Neural progenitor cell (in vitro differentiated cells): ENCODE measurements around the gene SEPTIN12. TPM values are rescaled to one million over a fixed set of nuclear protein-coding genes. Genes with fewer than 3 reads are reported as not detected.

Experiments used
- DNase-seq: peaks from one replicate; pipeline ENCODE4 v3.0.0-alpha.2; 2016; ENCODE audit warnings: low spot score
- H2AFZ ChIP-seq: fragments of 200-600 bp; sonication (generic); replicated peaks from 2 replicates; pipeline ENCODE4 v1.6.1; 2016; ENCODE audit warnings: antibody characterized with exemption
- H3F3A ChIP-seq: fragments of 200-600 bp; sonication (generic); 2 replicates; pipeline ENCODE4 v1.6.1; 2016; ENCODE audit warnings: antibody characterized with exemption, low read depth
- H3K27ac ChIP-seq: fragments of 200-600 bp; sonication (generic); 2 replicates; pipeline ENCODE4 v1.5.1; 2016; ENCODE audit warnings: mild to moderate bottlenecking
- H3K27me3 ChIP-seq: fragments of 200-600 bp; sonication (generic); 2 replicates; pipeline ENCODE4 v1.6.1; 2016; ENCODE audit warnings: mild to moderate bottlenecking, moderate library complexity
- H3K36me3 ChIP-seq: fragments of 200-600 bp; sonication (generic); 2 replicates; pipeline ENCODE4 v1.5.1; 2016
- H3K4me1 ChIP-seq: fragments of 200-600 bp; sonication (generic); 2 replicates; pipeline ENCODE4 v1.6.1; 2016; ENCODE audit warnings: mixed run types
- H3K4me2 ChIP-seq: fragments of 200-600 bp; sonication (generic); 2 replicates; pipeline ENCODE4 v1.6.1; 2016
- H3K4me3 ChIP-seq: fragments of 200-600 bp; sonication (generic); 2 replicates; pipeline ENCODE4 v1.5.1; 2016
- H3K79me2 ChIP-seq: fragments of 200-600 bp; sonication (generic); 2 replicates; pipeline ENCODE4 v1.6.1; 2016; ENCODE audit warnings: low read depth
- H3K9ac ChIP-seq: fragments of 200-600 bp; sonication (generic); 2 replicates; pipeline ENCODE4 v1.6.1; 2016
- H3K9me3 ChIP-seq: fragments of 200-600 bp; sonication (generic); 2 replicates; pipeline ENCODE4 v1.5.1; 2016; ENCODE audit warnings: low read depth
- H4K20me1 ChIP-seq: fragments of 200-600 bp; sonication (generic); 2 replicates; pipeline ENCODE4 v1.6.1; 2016; ENCODE audit warnings: low read depth
- H3K27ac Mint-ChIP-seq: 3 replicates; pipeline ENCODE4 v1.8.0; 2021; ENCODE audit warnings: mixed read lengths
- H3K27me3 Mint-ChIP-seq: 2 replicates; pipeline ENCODE4 v1.8.0; 2022; ENCODE audit warnings: low read depth, mild to moderate bottlenecking, inconsistent platforms, moderate library complexity, mixed read lengths; ENCODE audit not compliant: insufficient read depth
- H3K36me3 Mint-ChIP-seq: 3 replicates; pipeline ENCODE4 v1.8.0; 2021; ENCODE audit warnings: mixed read lengths
- H3K4me1 Mint-ChIP-seq: 3 replicates; pipeline ENCODE4 v1.8.0; 2021; ENCODE audit warnings: mixed read lengths
- H3K4me3 Mint-ChIP-seq: 3 replicates; pipeline ENCODE4 v1.8.0; 2021; ENCODE audit warnings: mild to moderate bottlenecking, moderate library complexity, mixed read lengths
- H3K9me3 Mint-ChIP-seq: 3 replicates; pipeline ENCODE4 v1.8.0; 2020; ENCODE audit warnings: mixed read lengths
- CTCF ChIP-seq: fragments of 200-600 bp; sonication (generic); IDR thresholded peaks from 2 replicates; pipeline ENCODE4 v1.5.1; 2017; ENCODE audit warnings: antibody characterized with exemption, mild to moderate bottlenecking
- EZH2 ChIP-seq: fragments of 200-600 bp; sonication (generic); IDR thresholded peaks from 2 replicates; pipeline ENCODE4 v1.6.1; 2017; ENCODE audit warnings: antibody characterized with exemption, mild to moderate bottlenecking, moderate library complexity
- EZH2phosphoT487 ChIP-seq: fragments of 200-600 bp; sonication (generic); IDR thresholded peaks from 2 replicates; pipeline ENCODE4 v1.6.1; 2017; ENCODE audit warnings: antibody characterized with exemption
- total RNA-seq: library from RNA; depleted of rRNA; stranded (reverse); fragments of >200 nt; gene quantifications from 2 replicates; pipeline ENCODE4 v1.2.3, GENCODE V29; 2015; ENCODE audit warnings: low replicate concordance

Gene SEPTIN12
- total RNA-seq, 1 donor from 2014 or later: not detected

- peaks cover 5% of the 10 kb centered on the region for H3K79me2 ChIP-seq
- TF ChIP-seq CTCF (no peak), EZH2 (no peak), EZH2phosphoT487 (no peak)
- peaks cover 15% of the 10 kb centered on the region for H3K4me1 Mint-ChIP-seq
- peaks cover 3% of the 10 kb centered on the region for H3K36me3 Mint-ChIP-seq
- no peak overlapping the region for H3K4me3 Mint-ChIP-seq
- H3K4me1 ChIP-seq: peaks cover 15% of the 10 kb centered on the region
- no peaks in the 10 kb centered on the region for H3K36me3 ChIP-seq
- H3K27ac ChIP-seq: no peak overlapping the region
- no peak overlapping the region for H2AFZ ChIP-seq
- H4K20me1 ChIP-seq: no peaks in the 10 kb centered on the region
- H3F3A ChIP-seq: peaks cover 37% of the 10 kb centered on the region
- H3K27ac Mint-ChIP-seq: no peak overlapping the region
- H3K9ac ChIP-seq: no peak overlapping the region
- no peaks in the 10 kb centered on the region for H3K9me3 ChIP-seq
- no peak overlapping the region for H3K4me2 ChIP-seq
- H3K4me3 ChIP-seq: no peak overlapping the region
- H3K9me3 Mint-ChIP-seq: no peaks in the 10 kb centered on the region
- DNase-seq: no peak
- H3K27me3 ChIP-seq: no peaks in the 10 kb centered on the region
- peaks cover 7% of the 10 kb centered on the region for H3K27me3 Mint-ChIP-seq
Observed at GRCh38 chr16:4799171-4799855, 11.2 kb upstream of the SEPTIN12 start.

DNA sequence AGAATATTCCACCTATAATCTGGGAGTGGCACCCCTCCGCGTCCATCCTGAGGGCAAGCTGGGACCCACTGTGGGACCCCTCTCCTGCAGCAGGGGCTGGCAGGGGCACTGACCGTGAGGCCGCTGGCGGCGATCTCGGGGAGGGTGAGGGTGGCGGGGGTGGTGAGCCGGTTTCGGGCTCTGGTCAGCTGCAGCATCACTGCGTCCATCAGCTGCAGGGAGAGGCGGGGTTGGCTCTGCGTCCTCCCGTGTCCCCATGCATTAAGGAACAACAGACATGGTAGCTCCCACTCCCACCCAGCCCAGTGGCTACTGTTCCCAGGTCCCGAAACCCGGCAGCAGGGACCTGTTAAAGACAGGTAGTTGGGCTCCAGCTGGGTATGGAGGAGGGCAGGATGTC, 10.3 kb upstream of the SEPTIN12 start:
- H3K36me3 ChIP-seq: no peaks in the 10 kb centered on the region

DNA sequence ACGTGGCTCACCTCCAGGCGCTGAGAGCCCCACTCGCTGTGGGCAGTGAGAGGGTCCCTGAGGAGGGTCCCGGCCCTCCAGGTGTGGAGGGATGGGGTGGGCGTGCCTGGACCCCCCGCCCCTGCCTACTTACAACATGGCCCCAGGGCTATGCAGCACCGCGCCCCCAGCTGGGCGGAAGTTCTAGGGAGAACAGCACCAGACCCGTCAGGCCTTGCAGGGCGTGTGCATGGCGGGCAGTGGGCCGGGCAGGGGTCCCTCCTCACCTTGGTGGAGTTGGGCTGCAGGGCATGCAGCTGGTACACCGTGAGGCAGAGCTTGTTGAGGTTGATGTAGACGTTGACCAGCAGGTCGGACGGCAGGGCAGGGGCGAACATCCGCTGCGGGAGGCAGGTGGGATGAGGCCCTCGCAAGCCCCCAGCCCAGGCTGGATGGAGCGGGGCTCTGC, 9.7 kb upstream of the SEPTIN12 start:
- TF ChIP-seq EZH2 (no peak), EZH2phosphoT487 (no peak), CTCF (no peak)
- no peak overlapping the region for H3K4me3 Mint-ChIP-seq
- no peak overlapping the region for H3K4me2 ChIP-seq
- no peaks in the 10 kb centered on the region for H3K27me3 ChIP-seq
- no peak overlapping the region for H3K9ac ChIP-seq
- H3K4me1 Mint-ChIP-seq: peaks cover 3% of the 10 kb centered on the region
- H3K79me2 ChIP-seq: peaks cover 5% of the 10 kb centered on the region
- H3K27ac Mint-ChIP-seq: no peak overlapping the region
- H3K9me3 Mint-ChIP-seq: no peaks in the 10 kb centered on the region
- H3K4me3 ChIP-seq: no peak overlapping the region
- H3K9me3 ChIP-seq: no peaks in the 10 kb centered on the region
- peaks cover 3% of the 10 kb centered on the region for H3K36me3 Mint-ChIP-seq
- no peak overlapping the region for H2AFZ ChIP-seq
- H3F3A ChIP-seq: peaks cover 22% of the 10 kb centered on the region
- DNase-seq: no peak
- H3K27ac ChIP-seq: no peak overlapping the region
- H3K36me3 ChIP-seq: no peaks in the 10 kb centered on the region
- H3K4me1 ChIP-seq: peaks cover 6% of the 10 kb centered on the region
- H4K20me1 ChIP-seq: no peaks in the 10 kb centered on the region
- peaks cover 7% of the 10 kb centered on the region for H3K27me3 Mint-ChIP-seq

More for the DNA sequence above, 10.3 kb upstream of the SEPTIN12 start:
- Histone ChIP-seq H3K79me2 (peaks cover 5% of the 10 kb centered on the region), H3K4me3 (no peak overlapping the region), H4K20me1 (no peaks in the 10 kb centered on the region), H3K9me3 (no peaks in the 10 kb centered on the region), H3K9ac (no peak overlapping the region), H3K27me3 (no peaks in the 10 kb centered on the region), H3F3A (peaks cover 29% of the 10 kb centered on the region), H3K4me1 (peaks cover 11% of the 10 kb centered on the region), H2AFZ (no peak overlapping the region), H3K4me2 (no peak overlapping the region), H3K27ac (no peak overlapping the region)
- Mint-ChIP-seq H3K36me3 (peaks cover 3% of the 10 kb centered on the region), H3K4me1 (peaks cover 9% of the 10 kb centered on the region), H3K27me3 (peaks cover 7% of the 10 kb centered on the region), H3K27ac (no peak overlapping the region), H3K4me3 (no peak overlapping the region), H3K9me3 (no peaks in the 10 kb centered on the region)
- TF ChIP-seq EZH2 (no peak), CTCF (no peak), EZH2phosphoT487 (no peak)
- DNase-seq: no peak
